A549 (cell line): ENCODE data around the gene MAPRE3. TPM values are rescaled to one million over a fixed set of nuclear protein-coding genes. Genes with fewer than 3 reads are reported as not detected.

Experiments
- ATAC-seq, 2 experiments: fragments of 200-7000 bp in 1 of 2; fragments of >200 bp in 1 of 2; cut with Nextera tagmentation in 1 of 2; cut with Tn5 transposase in 1 of 2; 3 replicates each; pipeline versions ENCODE4 v1.8.0 to v1.9.1; 2018 to 2020; ENCODE audit warnings: mild to moderate bottlenecking in 1 of 2, moderate library complexity in 1 of 2
- CTCF ChIA-PET: fragments of 300-600 bp; sonication (Branson Sonifier 250); formaldehyde crosslinking; extraction: SDS; loops from one replicate; lab custom pipeline; 2021; ENCODE audit warnings: antibody characterized with exemption, inconsistent platforms; lab: Yijun Ruan, JAX
- POLR2A ChIA-PET: fragments of 350-600 bp; formaldehyde crosslinking; extraction: SDS; loops from one replicate; lab custom pipeline; 2021; ENCODE audit warnings: antibody characterized with exemption, inconsistent platforms; lab: Yijun Ruan, JAX
- DNase-seq, 2 experiments: peaks; one replicate each; pipeline versions ENCODE4 v3.0.0 to v3.0.0-alpha.2; 2011 to 2016; ENCODE audit warnings: low read depth in 1 of 2, low spot score in 1 of 2
- FAIRE-seq: peaks from 2 replicates; lab custom pipeline; 2011; peaks lifted over from hg19 to GRCh38; lab: Jason Lieb, UNC
- H3K27ac ChIP-seq, 2 experiments: fragments of >200 bp; sonication (Bioruptor Twin); formaldehyde crosslinking; 3 replicates each; pipeline ENCODE4 v1.5.1; 2016 to 2017
- H3K4me1 ChIP-seq: fragments of >200 bp; sonication (Bioruptor Twin); formaldehyde crosslinking; 3 replicates; pipeline ENCODE4 v1.6.1; 2016
- H3K4me2 ChIP-seq: fragments of >200 bp; sonication (Bioruptor Twin); formaldehyde crosslinking; 3 replicates; pipeline ENCODE4 v1.6.1; 2016
- H3K4me3 ChIP-seq: fragments of >200 bp; sonication (Bioruptor Twin); formaldehyde crosslinking; 3 replicates; pipeline ENCODE4 v1.5.1; 2016
- H3K9me3 ChIP-seq: fragments of >200 bp; sonication (Bioruptor Twin); formaldehyde crosslinking; 3 replicates; pipeline ENCODE4 v1.6.1; 2016
- BCL3 ChIP-seq: fragments of >200 bp; sonication (Bioruptor Twin); formaldehyde crosslinking; IDR thresholded peaks from 3 replicates; pipeline ENCODE4 v1.6.1; 2016
- CBX2 ChIP-seq: fragments of 200-600 bp; sonication (generic); IDR thresholded peaks from 2 replicates; pipeline ENCODE4 v1.6.1; 2016; ENCODE audit warnings: low read depth, mild to moderate bottlenecking, borderline replicate concordance
- CTCF ChIP-seq: fragments of >200 bp; sonication (Bioruptor Twin); formaldehyde crosslinking; IDR thresholded peaks from 3 replicates; pipeline ENCODE4 v1.5.1; 2016
- EHF ChIP-seq: fragments of 250-450 bp; sonication (Bioruptor Pico); IDR thresholded peaks from 2 replicates; pipeline ENCODE4 v1.5.0; 2020; ENCODE audit warnings: mild to moderate bottlenecking
- EHMT2 ChIP-seq: fragments of 200-600 bp; sonication (generic); IDR thresholded peaks from 2 replicates; pipeline ENCODE4 v1.6.1; 2016; ENCODE audit warnings: antibody characterized with exemption, low read depth, mild to moderate bottlenecking, moderate library complexity
- FOSB ChIP-seq: fragments of 250-450 bp; sonication (Bioruptor Pico); IDR thresholded peaks from 2 replicates; pipeline ENCODE4 v1.5.0; 2020; ENCODE audit warnings: mild to moderate bottlenecking, moderate library complexity
- FOSL2 ChIP-seq, 2 experiments: fragments of 450-650 bp in 1 of 2; fragments of >200 bp in 1 of 2; sonication (Bioruptor Twin) in 1 of 2; formaldehyde crosslinking; IDR thresholded peaks; 2 replicates each; pipeline versions ENCODE4 v1.5.0 to v1.6.1; 2016 to 2020; ENCODE audit warnings: mild to moderate bottlenecking in 1 of 2, moderate library complexity in 1 of 2
- FOXS1 ChIP-seq: fragments of 250-450 bp; sonication (Bioruptor Pico); IDR thresholded peaks from 2 replicates; pipeline ENCODE4 v1.5.0; 2020; ENCODE audit warnings: mild to moderate bottlenecking, moderate library complexity
- GATA3 ChIP-seq: IDR thresholded peaks from 2 replicates; pipeline ENCODE4 v1.6.1; 2012; ENCODE audit warnings: borderline replicate concordance
- HDAC2 ChIP-seq: fragments of 200-600 bp; sonication (generic); IDR thresholded peaks from 2 replicates; pipeline ENCODE4 v1.6.1; 2016
- HEYL ChIP-seq: fragments of 250-450 bp; sonication (Bioruptor Pico); IDR thresholded peaks from 2 replicates; pipeline ENCODE4 v1.8.0; 2021; ENCODE audit warnings: mild to moderate bottlenecking, moderate library complexity
- JUN ChIP-seq, 2 experiments: fragments of >200 bp; sonication (Bioruptor Twin); formaldehyde crosslinking; IDR thresholded peaks; 2 replicates in 1 of 2; 3 replicates in 1 of 2; pipeline ENCODE4 v1.6.1; 2016 to 2017
- JUNB ChIP-seq: fragments of >200 bp; sonication (Bioruptor Twin); formaldehyde crosslinking; IDR thresholded peaks from 2 replicates; pipeline ENCODE4 v1.6.1; 2016
- KDM1A ChIP-seq: fragments of 200-600 bp; sonication (generic); IDR thresholded peaks from 2 replicates; pipeline ENCODE4 v1.6.1; 2016; ENCODE audit warnings: low read depth, mild to moderate bottlenecking
- KDM5A ChIP-seq: fragments of 200-600 bp; sonication (generic); IDR thresholded peaks from 2 replicates; pipeline ENCODE4 v1.6.1; 2016; ENCODE audit warnings: antibody characterized with exemption, mild to moderate bottlenecking
- MAFK ChIP-seq: fragments of 450-650 bp; IDR thresholded peaks from 2 replicates; pipeline ENCODE4 v1.6.1; 2014; ENCODE audit not compliant: partially characterized antibody
- MAZ ChIP-seq: fragments of 150-350 bp; IDR thresholded peaks from 2 replicates; pipeline ENCODE4 v1.6.1; 2014; ENCODE audit warnings: antibody characterized with exemption, low read depth, low read length, borderline replicate concordance
- MYC ChIP-seq: IDR thresholded peaks from 2 replicates; pipeline ENCODE4 v1.6.1; 2012; ENCODE audit warnings: mild to moderate bottlenecking, inconsistent platforms, low read length, improper control_type of control experiment, borderline replicate concordance
- NFE2L2 ChIP-seq: fragments of 150-350 bp; conservative IDR thresholded peaks from 2 replicates; pipeline ENCODE4 v1.6.1; 2014; ENCODE audit warnings: low read length
- NPAS2 ChIP-seq: fragments of 250-450 bp; sonication (Bioruptor Pico); IDR thresholded peaks from 2 replicates; pipeline ENCODE4 v1.8.0; 2022; ENCODE audit warnings: mild to moderate bottlenecking, moderate library complexity, borderline replicate concordance
- NR3C1 ChIP-seq: fragments of >200 bp; sonication (Bioruptor Twin); formaldehyde crosslinking; IDR thresholded peaks from 3 replicates; pipeline ENCODE4 v1.6.1; 2017
- PHF8 ChIP-seq: fragments of 200-600 bp; sonication (generic); IDR thresholded peaks from 2 replicates; pipeline ENCODE4 v1.6.1; 2016; ENCODE audit warnings: low read depth, mild to moderate bottlenecking, antibody characterized with exemption, moderate library complexity, borderline replicate concordance
- POLR2A ChIP-seq: IDR thresholded peaks from 2 replicates; pipeline ENCODE4 v1.6.1; 2012; ENCODE audit warnings: mild to moderate bottlenecking, low read length
- POLR2AphosphoS2 ChIP-seq: conservative IDR thresholded peaks from 2 replicates; pipeline ENCODE4 v1.6.1; 2012; ENCODE audit warnings: low read length, improper control_type of control experiment, inconsistent platforms
- RARB ChIP-seq: fragments of 250-450 bp; sonication (Bioruptor Pico); IDR thresholded peaks from 2 replicates; pipeline ENCODE4 v1.8.0; 2021; ENCODE audit warnings: mild to moderate bottlenecking, moderate library complexity
- RFX5 ChIP-seq: fragments of 450-650 bp; IDR thresholded peaks from 2 replicates; pipeline ENCODE4 v1.7.1; 2014; ENCODE audit warnings: antibody characterized with exemption, mild to moderate bottlenecking, moderate library complexity
- SMC3 ChIP-seq: fragments of >200 bp; sonication (Bioruptor Twin); formaldehyde crosslinking; IDR thresholded peaks from 3 replicates; pipeline ENCODE4 v1.6.1; 2018; ENCODE audit warnings: inconsistent platforms
- SREBF2 ChIP-seq: fragments of 450-650 bp; IDR thresholded peaks from 2 replicates; pipeline ENCODE4 v1.6.1; 2014; ENCODE audit warnings: mild to moderate bottlenecking, moderate library complexity
- TP53 ChIP-seq: fragments of 250-450 bp; sonication (Bioruptor Pico); IDR thresholded peaks from 2 replicates; pipeline ENCODE4 v1.5.0; 2021; ENCODE audit warnings: mild to moderate bottlenecking, moderate library complexity
- USF2 ChIP-seq: fragments of 450-650 bp; IDR thresholded peaks from 2 replicates; pipeline ENCODE4 v1.6.1; 2014; ENCODE audit warnings: antibody characterized with exemption
- ZFP36 ChIP-seq: fragments of 450-650 bp; IDR thresholded peaks from 2 replicates; pipeline ENCODE4 v1.6.1; 2014; ENCODE audit warnings: borderline replicate concordance; ENCODE audit not compliant: partially characterized antibody
- ZSCAN20 ChIP-seq: fragments of 250-450 bp; sonication (Bioruptor Pico); IDR thresholded peaks from 2 replicates; pipeline ENCODE4 v1.8.0; 2022; ENCODE audit warnings: mild to moderate bottlenecking, moderate library complexity
- WGBS: methylation state at CpG from one replicate; pipeline ENCODE4 v1.1.6; 2017; ENCODE audit errors: missing lambda C conversion rate; 5-methylcytosine and 5-hydroxymethylcytosine counted together
- polyA plus RNA-seq, 4 experiments: library from polyadenylated mRNA; depleted of rRNA in 3 of 4; stranded (reverse); fragments of >200 nt; fragmentation: RNase III in 1 of 4; extraction: RNeasy Plus Mini Kit Qiagen cat#74134 plus additional on column Dnase treatment in 1 of 4; gene quantifications; 2 replicates in 3 of 4; 3 replicates in 1 of 4; pipeline ENCODE4 v1.2.3, GENCODE V29; 2011 to 2017
- TF ChIP-seq, protein P1 (sequence below): fragments of 250-450 bp; sonication (Bioruptor Pico); IDR thresholded peaks from 2 replicates; pipeline ENCODE4 v1.5.0; 2021; ENCODE audit warnings: mild to moderate bottlenecking, moderate library complexity, borderline replicate concordance

The MAPRE3 gene
- polyA plus RNA-seq, 2 of the 4 experiments (the other 2 are of a cell fraction), result 12.1 to 21.5 TPM

GRCh38 chr2:26998323-26998722 lies 27.9 kb downstream of the MAPRE3 start:
- POLR2A ChIA-PET, result no interaction called here
- CTCF ChIA-PET, result interaction anchor here (0.9 to 6.9 kb wide), 8 partner anchors 9 to 152 kb away, joined by 3 to 58 read pairs (median 6); no protein-coding TSS in a partner anchor
- Histone ChIP-seq H3K27ac (no peak overlapping the region), H3K4me3 (no peak overlapping the region), H3K4me2 (no peak overlapping the region), H3K9me3 (no peaks in the 10 kb centered on the region), H3K4me1 (peaks cover 7% of the 10 kb centered on the region; the same call in 1 of the 3 replicates)
- no peak for FAIRE-seq
- no peak for DNase-seq
- WGBS, result 65% methylated on average over 1 of the region's 1 CpG
- TF ChIP-seq JUN (IDR thresholded peaks at IDR 0.05), result no peak
- TF ChIP-seq FOXS1 (CRISPR knock-in tag), result no peak
- TF ChIP-seq CTCF, result no peak
- TF ChIP-seq MYC, result no peak
- no peak for TF ChIP-seq USF2
- TF ChIP-seq, protein P1, sequence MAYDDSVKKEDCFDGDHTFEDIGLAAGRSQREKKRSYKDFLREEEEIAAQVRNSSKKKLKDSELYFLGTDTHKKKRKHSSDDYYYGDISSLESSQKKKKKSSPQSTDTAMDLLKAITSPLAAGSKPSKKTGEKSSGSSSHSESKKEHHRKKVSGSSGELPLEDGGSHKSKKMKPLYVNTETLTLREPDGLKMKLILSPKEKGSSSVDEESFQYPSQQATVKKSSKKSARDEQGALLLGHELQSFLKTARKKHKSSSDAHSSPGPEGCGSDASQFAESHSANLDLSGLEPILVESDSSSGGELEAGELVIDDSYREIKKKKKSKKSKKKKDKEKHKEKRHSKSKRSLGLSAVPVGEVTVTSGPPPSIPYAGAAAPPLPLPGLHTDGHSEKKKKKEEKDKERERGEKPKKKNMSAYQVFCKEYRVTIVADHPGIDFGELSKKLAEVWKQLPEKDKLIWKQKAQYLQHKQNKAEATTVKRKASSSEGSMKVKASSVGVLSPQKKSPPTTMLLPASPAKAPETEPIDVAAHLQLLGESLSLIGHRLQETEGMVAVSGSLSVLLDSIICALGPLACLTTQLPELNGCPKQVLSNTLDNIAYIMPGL (CRISPR knock-in tag), result no peak
- TF ChIP-seq NFE2L2, result no peak
- TF ChIP-seq ZFP36, result no peak
- no peak for TF ChIP-seq HEYL (CRISPR knock-in tag)
- no peak for TF ChIP-seq SMC3
- TF ChIP-seq RARB (CRISPR knock-in tag), result no peak
- TF ChIP-seq KDM1A, result no peak
- TF ChIP-seq NR3C1, result no peak
- no peak for TF ChIP-seq FOSB
- no peak for TF ChIP-seq POLR2AphosphoS2
- no peak for TF ChIP-seq BCL3
- TF ChIP-seq PHF8, result no peak
- TF ChIP-seq NPAS2, result no peak
- no peak for TF ChIP-seq MAFK
- no peak for TF ChIP-seq CBX2
- no peak for ATAC-seq

DNA sequence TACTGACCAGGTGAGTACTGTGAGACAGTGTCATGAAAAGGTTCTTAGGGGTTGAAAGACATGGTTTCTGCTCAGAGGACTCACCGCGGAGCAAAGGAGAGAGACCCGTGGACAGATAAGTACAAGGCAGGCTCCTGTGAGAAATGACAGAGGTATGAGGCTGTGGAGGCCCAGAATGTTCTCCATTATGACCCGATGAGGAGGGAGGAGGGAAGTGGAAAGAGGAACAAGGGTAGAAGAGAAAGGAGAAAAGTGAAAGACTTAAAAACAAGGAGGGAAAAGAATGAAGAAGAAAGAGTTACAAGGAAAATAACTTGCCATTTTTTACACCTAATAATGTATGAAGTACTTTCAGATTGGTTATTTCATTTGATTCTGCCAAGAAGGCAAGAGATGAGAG lies 29.8 kb downstream of the MAPRE3 start:
- ChIA-PET POLR2A (no interaction called here), CTCF (interaction anchor here (0.8 to 1.0 kb wide), 3 partner anchors 17 to 39 kb away, joined by 3 read pairs; no protein-coding TSS in a partner anchor)
- FAIRE-seq, result no peak
- Histone ChIP-seq H3K4me1 (peaks cover 7% of the 10 kb centered on the region; the same call in 1 of the 3 replicates), H3K4me3 (no peak overlapping the region), H3K4me2 (no peak overlapping the region), H3K27ac (no peak overlapping the region), H3K9me3 (no peaks in the 10 kb centered on the region)
- no peak for DNase-seq
- 68% methylated on average over 4 of the region's 4 CpGs for WGBS
- ATAC-seq, result no peak; a peak in 1 of 6 replicates
- TF ChIP-seq, protein P1 (CRISPR knock-in tag), result no peak
- TF ChIP-seq KDM5A, result no peak
- TF ChIP-seq EHF (CRISPR knock-in tag), result no peak
- no peak for TF ChIP-seq TP53 (CRISPR knock-in tag)
- no peak for TF ChIP-seq NPAS2
- no peak for TF ChIP-seq FOSL2 (IDR thresholded peaks at IDR 0.05)
- TF ChIP-seq FOSL2 (CRISPR knock-in tag; IDR thresholded peaks at IDR 0.05), result no peak
- TF ChIP-seq HDAC2, result no peak
- no peak for TF ChIP-seq SREBF2
- TF ChIP-seq ZSCAN20 (CRISPR knock-in tag), result no peak
- no peak for TF ChIP-seq MAZ
- no peak for TF ChIP-seq POLR2A
- no peak for TF ChIP-seq GATA3
- no peak for TF ChIP-seq RFX5
- no peak for TF ChIP-seq JUNB
- TF ChIP-seq EHMT2, result no peak
- no peak for TF ChIP-seq KDM1A
